ENCODE data around the gene ARL6IP4. TPM values are rescaled to one million over a fixed set of nuclear protein-coding genes. Genes with fewer than 3 reads are reported as not detected.
A peak's percentile ranks its signal among the peaks of the same experiment; 100 is the strongest.

Gene ARL6IP4
- total RNA-seq, 6 donors from 2014 or later: 163 to 248 (median 187) TPM

DNA sequence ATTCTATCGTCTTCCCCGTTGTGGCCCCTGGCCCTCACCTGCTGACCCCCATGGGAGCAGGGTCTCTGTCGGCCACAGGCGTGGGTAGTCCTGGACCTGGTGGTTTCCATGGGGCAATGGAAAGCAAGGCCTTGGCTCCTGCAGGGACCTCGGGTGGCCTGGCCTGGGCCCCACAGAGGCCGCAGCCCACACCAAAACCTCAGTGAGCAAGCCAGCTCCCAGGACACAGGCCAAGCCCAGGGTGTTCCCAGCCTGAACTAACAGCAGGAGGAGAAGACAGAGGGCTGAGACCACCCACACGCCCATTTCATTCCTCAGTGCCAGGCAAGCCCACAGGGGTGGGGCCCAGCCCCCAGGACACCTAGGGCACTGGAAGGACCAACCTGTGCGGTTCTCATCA lies 31.1 kb upstream of the ARL6IP4 start:
- Histone ChIP-seq H3K36me3 (no peaks in the 10 kb centered on the region), H3K4me3 (no peak overlapping the region), H3K27me3 (no peaks in the 10 kb centered on the region), H3K4me1 (peaks cover 19 to 32% (median 23%) of the 10 kb centered on the region in 4 donors), H3K9me3 (no peaks in the 10 kb centered on the region), H3K27ac (no peak overlapping the region)
- no peak for DNase-seq
- WGBS, 2 donors: 97 to 100% methylated on average over 3 to 5 of the region's 8 CpGs
- TF ChIP-seq EP300 (IDR thresholded peaks at IDR 0.05): no peak
- no peak for TF ChIP-seq POLR2A (IDR thresholded peaks at IDR 0.05)
- TF ChIP-seq, protein P1, sequence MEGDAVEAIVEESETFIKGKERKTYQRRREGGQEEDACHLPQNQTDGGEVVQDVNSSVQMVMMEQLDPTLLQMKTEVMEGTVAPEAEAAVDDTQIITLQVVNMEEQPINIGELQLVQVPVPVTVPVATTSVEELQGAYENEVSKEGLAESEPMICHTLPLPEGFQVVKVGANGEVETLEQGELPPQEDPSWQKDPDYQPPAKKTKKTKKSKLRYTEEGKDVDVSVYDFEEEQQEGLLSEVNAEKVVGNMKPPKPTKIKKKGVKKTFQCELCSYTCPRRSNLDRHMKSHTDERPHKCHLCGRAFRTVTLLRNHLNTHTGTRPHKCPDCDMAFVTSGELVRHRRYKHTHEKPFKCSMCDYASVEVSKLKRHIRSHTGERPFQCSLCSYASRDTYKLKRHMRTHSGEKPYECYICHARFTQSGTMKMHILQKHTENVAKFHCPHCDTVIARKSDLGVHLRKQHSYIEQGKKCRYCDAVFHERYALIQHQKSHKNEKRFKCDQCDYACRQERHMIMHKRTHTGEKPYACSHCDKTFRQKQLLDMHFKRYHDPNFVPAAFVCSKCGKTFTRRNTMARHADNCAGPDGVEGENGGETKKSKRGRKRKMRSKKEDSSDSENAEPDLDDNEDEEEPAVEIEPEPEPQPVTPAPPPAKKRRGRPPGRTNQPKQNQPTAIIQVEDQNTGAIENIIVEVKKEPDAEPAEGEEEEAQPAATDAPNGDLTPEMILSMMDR (IDR thresholded peaks at IDR 0.05): no peak
- no peak for TF ChIP-seq POLR2AphosphoS5 (IDR thresholded peaks at IDR 0.05)
- peak in 1 of 2 donors; percentile 2 for ATAC-seq (ENCODE audit: low FRiP score in 2 of 2)

DNA sequence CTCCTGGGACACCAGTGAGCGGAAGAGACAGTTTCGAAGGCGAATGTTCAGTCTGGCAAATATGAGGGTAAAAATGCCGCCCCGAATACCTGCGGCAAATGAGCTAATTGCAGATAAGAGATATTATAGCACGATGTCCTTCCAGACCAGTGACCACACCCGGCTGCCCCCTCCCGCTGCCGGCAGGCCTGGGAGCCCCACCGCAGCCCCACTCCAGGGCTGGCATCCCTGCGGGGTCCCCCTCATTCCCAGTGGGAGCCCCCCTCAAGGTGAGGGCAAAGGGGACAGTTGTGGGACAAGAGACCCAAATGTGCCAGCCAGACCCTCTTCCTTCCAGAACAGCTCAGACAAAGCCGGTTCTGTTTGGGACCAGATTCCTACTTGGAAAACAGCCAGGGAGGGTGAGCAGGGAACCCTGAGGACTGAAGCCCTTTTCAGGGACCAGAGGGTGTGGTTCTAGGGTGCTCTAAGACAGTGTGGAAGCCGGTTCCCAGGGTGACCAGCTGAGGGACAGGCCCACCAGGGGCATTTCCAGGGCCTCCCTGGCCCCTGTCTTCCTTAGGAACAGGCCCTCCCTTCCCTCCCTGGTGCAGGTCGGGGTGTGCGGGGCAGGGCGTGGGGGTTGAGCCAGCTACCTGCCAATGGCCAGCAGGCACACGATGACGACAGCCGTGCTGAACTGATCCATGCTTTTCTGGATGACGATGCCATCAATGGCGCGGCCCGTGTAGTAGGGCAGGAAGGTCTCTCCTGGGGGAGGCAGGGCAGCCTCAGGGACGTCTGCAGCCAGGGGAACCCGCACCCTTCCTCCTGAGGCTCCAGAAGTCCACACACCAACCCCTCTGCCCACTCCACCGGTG lies 30.4 kb upstream of the ARL6IP4 start:
- Histone ChIP-seq H3K4me3 (no peak overlapping the region), H3K27me3 (no peaks in the 10 kb centered on the region), H3K4me1 (peaks cover 16 to 26% (median 20%) of the 10 kb centered on the region in 4 donors), H3K27ac (no peak overlapping the region), H3K9me3 (no peaks in the 10 kb centered on the region), H3K36me3 (no peaks in the 10 kb centered on the region)
- DNase-seq (no peak), ATAC-seq (ENCODE audit: low FRiP score in 2 of 2) (no peak)
- no peak for TF ChIP-seq POLR2A (IDR thresholded peaks at IDR 0.05)
- TF ChIP-seq, protein P1 (IDR thresholded peaks at IDR 0.05): no peak
- TF ChIP-seq POLR2AphosphoS5 (IDR thresholded peaks at IDR 0.05): no peak
- TF ChIP-seq EP300 (IDR thresholded peaks at IDR 0.05): no peak
- 94 to 96% methylated on average over 12 to 27 of the region's 27 CpGs for WGBS, 2 donors

DNA sequence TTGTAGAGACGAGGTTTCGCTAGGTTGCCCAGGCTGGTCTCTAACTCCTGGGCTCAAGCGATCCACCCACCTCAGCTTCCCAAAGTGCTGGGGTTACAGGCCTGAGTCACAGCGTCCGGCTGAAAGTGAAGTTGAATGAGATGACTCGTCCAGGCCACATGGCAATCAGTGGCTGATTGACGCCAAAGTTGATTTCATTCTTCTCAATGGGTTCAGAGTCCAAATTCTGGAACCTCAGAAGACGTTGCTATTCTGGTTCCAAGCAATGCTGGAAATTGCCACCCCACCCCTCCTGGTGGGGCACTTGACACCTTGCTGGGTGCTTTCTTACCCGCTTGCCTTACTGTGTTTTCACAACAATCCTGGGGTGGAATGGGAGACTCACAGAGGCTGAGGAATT lies 29.1 kb upstream of the ARL6IP4 start:
- WGBS, 2 donors: 82 to 84% methylated on average over 6 to 9 of the region's 9 CpGs

DNA sequence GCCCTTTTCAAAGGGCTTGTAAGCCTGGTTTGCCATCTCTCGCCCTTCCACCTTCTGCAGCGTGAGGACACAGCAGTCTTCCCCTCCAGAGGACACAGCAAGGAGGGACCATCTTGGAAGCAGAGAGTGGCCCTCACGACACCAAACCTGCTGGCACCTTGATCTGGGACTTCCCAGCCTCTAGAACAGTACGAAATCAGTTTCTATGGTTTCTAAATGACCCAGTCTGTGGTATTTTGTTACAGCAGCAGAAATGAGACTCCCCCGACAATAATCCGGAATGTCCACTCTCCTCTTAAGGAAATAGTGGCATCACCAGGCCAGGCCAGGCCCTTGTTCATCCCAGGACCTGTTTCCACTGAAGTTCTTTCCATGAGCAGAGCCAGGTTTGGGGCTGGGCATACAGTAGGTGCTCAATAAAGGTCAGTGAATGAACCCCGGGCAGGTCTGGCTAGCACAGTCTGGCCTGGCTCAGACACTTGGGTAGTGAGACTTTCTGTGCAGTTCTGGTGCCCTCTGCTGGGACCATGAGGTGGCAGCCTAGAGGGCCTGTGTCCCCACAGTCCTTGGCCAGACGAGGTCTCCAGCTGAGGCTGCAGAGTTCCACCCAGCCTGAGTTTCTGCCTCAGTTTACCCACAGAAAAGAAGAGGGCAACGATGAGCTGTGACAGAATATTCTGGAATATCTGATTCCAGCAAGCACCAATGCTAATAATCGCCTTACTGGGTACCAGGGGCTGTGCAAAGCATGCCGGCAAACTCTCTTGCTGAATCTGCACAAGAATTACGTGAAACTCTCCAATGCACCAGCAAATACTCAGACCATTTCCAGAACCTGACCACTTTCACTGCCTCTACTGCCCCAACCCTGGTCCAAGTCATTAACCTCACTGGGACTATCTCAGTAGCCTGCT lies 28.2 kb upstream of the ARL6IP4 start:
- Histone ChIP-seq H3K36me3 (no peaks in the 10 kb centered on the region), H3K27me3 (no peaks in the 10 kb centered on the region), H3K4me1 (peaks cover 5 to 9% (median 7%) of the 10 kb centered on the region in 4 donors), H3K27ac (no peak overlapping the region), H3K4me3 (no peak overlapping the region), H3K9me3 (no peaks in the 10 kb centered on the region)
- no peak for TF ChIP-seq POLR2AphosphoS5 (IDR thresholded peaks at IDR 0.05)
- TF ChIP-seq, protein P1 (IDR thresholded peaks at IDR 0.05): peak; percentile 82 to 94 (median 90)
- DNase-seq (peak in 1 of 2 donors; percentile 83), ATAC-seq (ENCODE audit: low FRiP score in 2 of 2) (peak; percentile 90 to 92)
- 70 to 71% methylated on average over 11 to 12 of the region's 12 CpGs for WGBS, 2 donors

More for the DNA sequence above, 29.1 kb upstream of the ARL6IP4 start:
- Histone ChIP-seq H3K4me3 (no peak overlapping the region), H3K27ac (no peak overlapping the region), H3K36me3 (no peaks in the 10 kb centered on the region), H3K27me3 (no peaks in the 10 kb centered on the region), H3K4me1 (peaks cover 13 to 16% (median 15%) of the 10 kb centered on the region in 4 donors), H3K9me3 (no peaks in the 10 kb centered on the region)
- ATAC-seq (ENCODE audit: low FRiP score in 2 of 2) (no peak), DNase-seq (no peak)
- no peak for TF ChIP-seq POLR2AphosphoS5 (IDR thresholded peaks at IDR 0.05)
- TF ChIP-seq EP300 (IDR thresholded peaks at IDR 0.05): no peak
- TF ChIP-seq POLR2A (IDR thresholded peaks at IDR 0.05): no peak
- TF ChIP-seq, protein P1 (IDR thresholded peaks at IDR 0.05): no peak
